Hepatocyte (in vitro differentiated cells): ENCODE measurements around the gene TSPEAR. TPM values are rescaled to one million over a fixed set of nuclear protein-coding genes. Genes with fewer than 3 reads are reported as not detected.
A peak's percentile ranks its signal among the peaks of the same experiment; 100 is the strongest.

ENCODE experiments used
- DNase-seq: peaks from one replicate; pipeline ENCODE4 v3.0.0-alpha.2; 2016; ENCODE audit warnings: low spot score
- H2AFZ ChIP-seq: fragments of 200-600 bp; sonication (generic); 2 replicates; pipeline ENCODE4 v1.6.0; 2016; ENCODE audit warnings: antibody characterized with exemption, mild to moderate bottlenecking
- H3K27ac ChIP-seq: fragments of 200-600 bp; sonication (generic); 2 replicates; pipeline ENCODE4 v1.5.1; 2016; ENCODE audit warnings: mild to moderate bottlenecking
- H3K27me3 ChIP-seq: fragments of 200-600 bp; sonication (generic); 2 replicates; pipeline ENCODE4 v1.6.1; 2016
- H3K36me3 ChIP-seq: fragments of 200-600 bp; sonication (generic); replicated peaks from 2 replicates; pipeline ENCODE4 v1.5.1; 2016; ENCODE audit warnings: low read depth; ENCODE audit not compliant: insufficient read depth
- H3K4me1 ChIP-seq: fragments of 200-600 bp; sonication (generic); 2 replicates; pipeline ENCODE4 v1.5.1; 2016; ENCODE audit warnings: mild to moderate bottlenecking, moderate library complexity; ENCODE audit not compliant: insufficient read depth
- H3K4me2 ChIP-seq: fragments of 200-600 bp; sonication (generic); 2 replicates; pipeline ENCODE4 v1.6.0; 2016
- H3K4me3 ChIP-seq: fragments of 200-600 bp; sonication (generic); 2 replicates; pipeline ENCODE4 v1.5.1; 2016; ENCODE audit warnings: mild to moderate bottlenecking
- H3K79me2 ChIP-seq: fragments of 200-600 bp; sonication (generic); 2 replicates; pipeline ENCODE4 v1.6.0; 2017; ENCODE audit warnings: mild to moderate bottlenecking
- H3K9me2 ChIP-seq: fragments of 200-600 bp; sonication (generic); replicated peaks from 2 replicates; pipeline ENCODE4 v1.6.0; 2017; ENCODE audit warnings: mild to moderate bottlenecking; ENCODE audit not compliant: insufficient read depth
- H3K9me3 ChIP-seq: fragments of 200-600 bp; sonication (generic); 2 replicates; pipeline ENCODE4 v1.5.1; 2016; ENCODE audit warnings: low read depth, mild to moderate bottlenecking
- H4K20me1 ChIP-seq: fragments of 200-600 bp; sonication (generic); 2 replicates; pipeline ENCODE4 v1.6.0; 2016; ENCODE audit warnings: mild to moderate bottlenecking; ENCODE audit not compliant: insufficient read depth, poor library complexity, severe bottlenecking
- CTCF ChIP-seq: fragments of 200-600 bp; sonication (generic); IDR thresholded peaks from 2 replicates; pipeline ENCODE4 v1.5.1; 2016; ENCODE audit warnings: antibody characterized with exemption, mild to moderate bottlenecking; ENCODE audit not compliant: poor library complexity
- EZH2 ChIP-seq: fragments of 200-600 bp; sonication (generic); IDR thresholded peaks from 2 replicates; pipeline ENCODE4 v1.6.1; 2016; ENCODE audit warnings: antibody characterized with exemption, mild to moderate bottlenecking, borderline replicate concordance
- EZH2phosphoT487 ChIP-seq: fragments of 200-600 bp; sonication (generic); IDR thresholded peaks from one replicate; pipeline ENCODE4 v1.6.1; 2018; ENCODE audit warnings: antibody characterized with exemption, mild to moderate bottlenecking, low read depth, moderate library complexity; ENCODE audit not compliant: unreplicated experiment, severe bottlenecking
- WGBS: methylation state at CpG from one replicate; pipeline ENCODE4 v1.1.6; 2016; ENCODE audit warnings: low lambda C conversion rate; ENCODE audit errors: missing lambda C conversion rate; 5-methylcytosine and 5-hydroxymethylcytosine counted together
- polyA plus RNA-seq: library from polyadenylated mRNA; unstranded; fragments of >200 nt; fragmentation: Nextera tagmentation; extraction: Ambion mirVana; gene quantifications from 2 replicates; pipeline ENCODE4 v1.2.1, GENCODE V29; 2016
- total RNA-seq: library from RNA; depleted of rRNA; stranded (reverse); fragments of >200 nt; gene quantifications from 2 replicates; pipeline ENCODE4 v1.2.3, GENCODE V29; 2014

TSPEAR gene
- total and polyA plus RNA-seq, 2 experiments from 2014 or later: 0.35 TPM; not detected in 1

- H3K4me2 ChIP-seq: no peak overlapping the region
- H3K27ac ChIP-seq: no peak overlapping the region
- peak; percentile 12 for DNase-seq
- peaks cover 10% of the 10 kb centered on the region for H3K9me3 ChIP-seq
- no peak overlapping the region for H3K4me3 ChIP-seq
- no peak overlapping the region for H2AFZ ChIP-seq
- H3K36me3 ChIP-seq: no peaks in the 10 kb centered on the region
- no peaks in the 10 kb centered on the region for H4K20me1 ChIP-seq
- no peaks in the 10 kb centered on the region for H3K79me2 ChIP-seq
- TF ChIP-seq EZH2 (no peak), CTCF (no peak)
- H3K4me1 ChIP-seq: no peaks in the 10 kb centered on the region
- 93% methylated on average over 33 of the region's 33 CpGs for WGBS
- H3K9me2 ChIP-seq: no peaks in the 10 kb centered on the region
- no peaks in the 10 kb centered on the region for H3K27me3 ChIP-seq
Observed at GRCh38 chr21:44537930-44538911, 173.2 kb downstream of the TSPEAR start.

DNA sequence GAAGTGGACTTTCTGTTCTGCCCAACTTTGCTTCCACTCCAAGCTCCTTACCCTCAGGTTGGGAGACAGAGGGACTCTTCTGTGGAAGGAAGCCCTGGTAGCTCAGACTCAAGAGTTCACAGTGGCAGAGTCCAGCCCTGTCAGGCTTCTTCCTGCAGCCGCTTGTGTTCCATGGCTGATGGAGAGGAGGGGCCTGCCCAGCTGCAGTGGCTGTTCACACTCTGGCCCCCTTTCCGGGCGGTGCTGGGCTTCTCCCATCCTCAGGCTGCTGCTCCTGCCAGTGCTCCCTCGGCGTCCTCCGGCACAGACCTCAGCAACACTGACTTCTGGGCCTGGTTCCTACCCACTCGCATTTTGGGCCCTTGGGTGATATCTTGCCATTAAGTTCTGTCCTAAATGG, 175.4 kb downstream of the TSPEAR start:
- Histone ChIP-seq H3K79me2 (no peaks in the 10 kb centered on the region), H3K4me3 (no peak overlapping the region), H4K20me1 (no peaks in the 10 kb centered on the region), H3K4me2 (no peak overlapping the region), H3K9me3 (no peaks in the 10 kb centered on the region), H3K27ac (no peak overlapping the region), H3K9me2 (no peaks in the 10 kb centered on the region), H2AFZ (no peak overlapping the region), H3K36me3 (no peaks in the 10 kb centered on the region), H3K27me3 (no peaks in the 10 kb centered on the region), H3K4me1 (no peaks in the 10 kb centered on the region)
- no peak for DNase-seq
- 65% methylated on average over 7 of the region's 7 CpGs for WGBS
- TF ChIP-seq EZH2phosphoT487: no peak
- TF ChIP-seq CTCF: no peak
- no peak for TF ChIP-seq EZH2

- TF ChIP-seq CTCF (no peak), EZH2 (no peak), EZH2phosphoT487 (no peak)
- Histone ChIP-seq H3K9me3 (no peaks in the 10 kb centered on the region), H3K27ac (no peak overlapping the region), H3K79me2 (no peaks in the 10 kb centered on the region), H3K27me3 (no peaks in the 10 kb centered on the region), H3K4me1 (no peaks in the 10 kb centered on the region), H3K4me2 (no peak overlapping the region), H3K9me2 (no peaks in the 10 kb centered on the region), H2AFZ (no peak overlapping the region), H4K20me1 (no peaks in the 10 kb centered on the region), H3K4me3 (no peak overlapping the region), H3K36me3 (no peaks in the 10 kb centered on the region)
- DNase-seq: no peak
- 94% methylated on average over 6 of the region's 6 CpGs for WGBS
Observed at GRCh38 chr21:44534688-44535087, 176.7 kb downstream of the TSPEAR start.
